ENCODE data around the gene EMC8.

DNA sequence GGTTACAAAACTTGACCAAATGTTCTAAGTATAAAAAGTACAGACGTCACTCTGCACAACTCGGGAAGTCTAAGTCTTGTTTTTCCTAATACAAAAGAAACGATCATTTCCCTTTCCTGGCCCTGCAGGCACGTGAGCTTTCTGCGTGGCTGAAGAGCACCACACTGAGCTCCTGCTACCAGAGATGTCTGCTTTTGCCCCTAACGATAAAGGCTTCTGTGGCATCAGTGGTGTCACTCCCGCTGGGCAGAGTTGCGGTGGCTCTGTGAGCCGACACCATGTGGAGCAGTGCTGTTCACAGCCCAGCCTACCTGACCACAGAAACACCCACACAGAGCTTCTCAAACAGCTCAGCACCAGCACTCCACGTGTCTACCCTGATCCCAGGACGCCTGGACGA is 20.5 kb downstream of the EMC8 start:
- TF ChIP-seq POLR2A (IDR thresholded peaks at IDR 0.05; ENCODE audit: low read length) (no peak), GATA1 (IDR thresholded peaks at IDR 0.05; ENCODE audit: low read depth, low read length) (no peak)
